ENCODE data around the gene ANKRD13D.

DNA sequence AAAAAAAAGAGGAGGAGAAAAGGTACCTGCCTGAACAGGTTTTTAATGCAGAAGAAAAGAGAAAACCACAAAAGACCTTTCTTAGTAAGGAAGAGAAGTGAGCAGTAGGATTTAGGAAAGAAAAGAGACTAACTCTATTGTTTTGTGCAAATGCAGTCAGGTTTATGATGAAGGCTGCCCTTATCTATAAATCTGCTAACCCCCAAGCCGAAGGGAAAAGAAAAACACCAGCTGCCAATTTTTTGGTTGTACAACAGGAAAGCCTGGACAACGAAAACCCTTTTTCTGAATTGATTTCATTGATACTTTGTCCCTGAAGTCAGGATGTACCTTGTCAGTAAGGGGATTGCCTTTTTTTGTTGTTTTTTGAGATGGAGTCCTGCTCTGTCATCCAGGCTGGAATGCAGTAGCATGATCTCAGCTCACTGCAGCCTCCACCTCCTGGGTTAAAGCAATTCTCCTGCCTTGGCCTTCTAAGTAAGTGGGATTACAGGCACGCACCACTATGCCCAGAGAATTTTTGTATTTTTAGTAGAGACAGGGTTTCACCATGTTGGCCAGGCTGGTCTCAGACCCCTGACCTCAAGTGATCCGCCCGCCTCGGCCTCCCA lies 43.1 kb downstream of the ANKRD13D start:
- TF ChIP-seq, protein P1, sequence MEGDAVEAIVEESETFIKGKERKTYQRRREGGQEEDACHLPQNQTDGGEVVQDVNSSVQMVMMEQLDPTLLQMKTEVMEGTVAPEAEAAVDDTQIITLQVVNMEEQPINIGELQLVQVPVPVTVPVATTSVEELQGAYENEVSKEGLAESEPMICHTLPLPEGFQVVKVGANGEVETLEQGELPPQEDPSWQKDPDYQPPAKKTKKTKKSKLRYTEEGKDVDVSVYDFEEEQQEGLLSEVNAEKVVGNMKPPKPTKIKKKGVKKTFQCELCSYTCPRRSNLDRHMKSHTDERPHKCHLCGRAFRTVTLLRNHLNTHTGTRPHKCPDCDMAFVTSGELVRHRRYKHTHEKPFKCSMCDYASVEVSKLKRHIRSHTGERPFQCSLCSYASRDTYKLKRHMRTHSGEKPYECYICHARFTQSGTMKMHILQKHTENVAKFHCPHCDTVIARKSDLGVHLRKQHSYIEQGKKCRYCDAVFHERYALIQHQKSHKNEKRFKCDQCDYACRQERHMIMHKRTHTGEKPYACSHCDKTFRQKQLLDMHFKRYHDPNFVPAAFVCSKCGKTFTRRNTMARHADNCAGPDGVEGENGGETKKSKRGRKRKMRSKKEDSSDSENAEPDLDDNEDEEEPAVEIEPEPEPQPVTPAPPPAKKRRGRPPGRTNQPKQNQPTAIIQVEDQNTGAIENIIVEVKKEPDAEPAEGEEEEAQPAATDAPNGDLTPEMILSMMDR (IDR thresholded peaks at IDR 0.05), result no peak
- no peak for TF ChIP-seq POLR2A (IDR thresholded peaks at IDR 0.05)
